Keratinocyte (primary cell): ENCODE results near the gene NDUFS1.
"Not testable (repeated sequence)": the region's sequence is repeated elsewhere in the genome, so short reads cannot be mapped to it uniquely, and the experiment has no call there.

Source experiments
- CTCF ChIP-seq, 3 experiments: IDR thresholded peaks in 1 of 3; conservative IDR thresholded peaks in 1 of 3; optimal IDR thresholded peaks in 1 of 3; 2 replicates in 2 of 3; 3 replicates in 1 of 3; pipeline versions ENCODE3 to v1.5.1; 2011; ENCODE audit warnings: low read length in 3 of 3, mild to moderate bottlenecking in 3 of 3, moderate library complexity in 2 of 3, control low read depth in 1 of 3, inconsistent platforms in 1 of 3; ENCODE audit not compliant: insufficient read depth in 2 of 3; ENCODE audit errors: extremely low read depth in 1 of 3
- EZH2 ChIP-seq: IDR thresholded peaks from one replicate; pipeline ENCODE4 v1.6.1; 2012; ENCODE audit warnings: inconsistent platforms, mild to moderate bottlenecking, low read length, moderate library complexity

GRCh38 chr2:206181526-206181925 lies 22.3 kb upstream of the NDUFS1 start:
- not testable (repeated sequence) for TF ChIP-seq CTCF (optimal IDR thresholded peaks at IDR 0.05 in 1 of 3, IDR thresholded peaks at IDR 0.05 in 1 of 3, conservative IDR thresholded peaks at IDR 0.05 in 1 of 3; ENCODE audit: extremely low read depth in 1 of 3, insufficient read depth in 2 of 3, low read length in 3 of 3); EZH2
